ENCODE measurements around the gene HPCAL1.
"Not testable (repeated sequence)": the region's sequence is repeated elsewhere in the genome, so short reads cannot be mapped to it uniquely, and the experiment has no call there.

The HPCAL1 gene

GRCh38 chr2:10285191-10285555 lies 17.5 kb upstream of the HPCAL1 start:
- Histone ChIP-seq H3K9ac (ENCODE audit: low read depth, low read length) (no peak overlapping the region), H3K9me3 (ENCODE audit: control insufficient read depth, insufficient read depth, low read length) (no peaks in the 10 kb centered on the region), H3K4me1 (ENCODE audit: insufficient read depth, low read length) (peaks cover 21% of the 10 kb centered on the region; the same call in 1 of the 2 replicates), H3K36me3 (ENCODE audit: insufficient read depth, low read length) (no peaks in the 10 kb centered on the region)

- Histone ChIP-seq H3K9ac (ENCODE audit: low read depth, low read length) (no peak overlapping the region), H3K36me3 (ENCODE audit: insufficient read depth, low read length) (no peaks in the 10 kb centered on the region), H3K4me1 (ENCODE audit: insufficient read depth, low read length) (peaks cover 21% of the 10 kb centered on the region; the same call in 1 of the 2 replicates), H3K9me3 (ENCODE audit: control insufficient read depth, insufficient read depth, low read length) (no peaks in the 10 kb centered on the region)
Observed at GRCh38 chr2:10285556-10286198, 17.0 kb upstream of the HPCAL1 start.

GRCh38 chr2:10286216-10287037 lies 16.3 kb upstream of the HPCAL1 start:
- Histone ChIP-seq H3K9me3 (ENCODE audit: control insufficient read depth, insufficient read depth, low read length) (no peaks in the 10 kb centered on the region), H3K36me3 (ENCODE audit: insufficient read depth, low read length) (no peaks in the 10 kb centered on the region), H3K9ac (ENCODE audit: low read depth, low read length) (no peak overlapping the region), H3K4me1 (ENCODE audit: insufficient read depth, low read length) (peaks cover 21% of the 10 kb centered on the region; the same call in 1 of the 2 replicates)

- peaks cover 20% of the 10 kb centered on the region; the same call in 1 of the 2 replicates for H3K4me1 ChIP-seq (ENCODE audit: insufficient read depth, low read length)
- no peaks in the 10 kb centered on the region for H3K9me3 ChIP-seq (ENCODE audit: control insufficient read depth, insufficient read depth, low read length)
- H3K36me3 ChIP-seq (ENCODE audit: insufficient read depth, low read length), result no peaks in the 10 kb centered on the region
- H3K9ac ChIP-seq (ENCODE audit: low read depth, low read length), result no peak overlapping the region
Observed at GRCh38 chr2:10287761-10288160, 14.9 kb upstream of the HPCAL1 start.

- H3K4me1 ChIP-seq (ENCODE audit: insufficient read depth, low read length), result peaks cover 16% of the 10 kb centered on the region; the same call in 1 of the 2 replicates
- no peaks in the 10 kb centered on the region for H3K36me3 ChIP-seq (ENCODE audit: insufficient read depth, low read length)
- no peaks in the 10 kb centered on the region for H3K9me3 ChIP-seq (ENCODE audit: control insufficient read depth, insufficient read depth, low read length)
- H3K9ac ChIP-seq (ENCODE audit: low read depth, low read length), result no peak overlapping the region
Observed at GRCh38 chr2:10288606-10289005, 14.1 kb upstream of the HPCAL1 start.

- Histone ChIP-seq H3K4me1 (ENCODE audit: insufficient read depth, low read length) (peaks cover 16% of the 10 kb centered on the region; the same call in 1 of the 2 replicates), H3K36me3 (ENCODE audit: insufficient read depth, low read length) (no peaks in the 10 kb centered on the region), H3K9me3 (ENCODE audit: control insufficient read depth, insufficient read depth, low read length) (peaks cover 3% of the 10 kb centered on the region; the same call in 1 of the 2 replicates), H3K9ac (ENCODE audit: low read depth, low read length) (no peak overlapping the region)
Observed at GRCh38 chr2:10289352-10289751, 13.4 kb upstream of the HPCAL1 start.

GRCh38 chr2:10289891-10290290 lies 12.8 kb upstream of the HPCAL1 start:
- peaks cover 6% of the 10 kb centered on the region; the same call in 1 of the 2 replicates for H3K9me3 ChIP-seq (ENCODE audit: control insufficient read depth, insufficient read depth, low read length)
- no peak overlapping the region for H3K9ac ChIP-seq (ENCODE audit: low read depth, low read length)
- H3K36me3 ChIP-seq (ENCODE audit: insufficient read depth, low read length), result no peaks in the 10 kb centered on the region
- H3K4me1 ChIP-seq (ENCODE audit: insufficient read depth, low read length), result peaks cover 16% of the 10 kb centered on the region; the same call in 1 of the 2 replicates

GRCh38 chr2:10291376-10291775 lies 11.3 kb upstream of the HPCAL1 start:
- not testable (repeated sequence) for H3K36me3 ChIP-seq (ENCODE audit: insufficient read depth, low read length); H3K9ac ChIP-seq (ENCODE audit: low read depth, low read length); H3K4me1 ChIP-seq (ENCODE audit: insufficient read depth, low read length); H3K9me3 ChIP-seq (ENCODE audit: control insufficient read depth, insufficient read depth, low read length)

GRCh38 chr2:10292033-10292432 lies 10.7 kb upstream of the HPCAL1 start:
- Histone ChIP-seq H3K9me3 (ENCODE audit: control insufficient read depth, insufficient read depth, low read length) (peaks cover 10% of the 10 kb centered on the region), H3K4me1 (ENCODE audit: insufficient read depth, low read length) (no peaks in the 10 kb centered on the region; the same call in 1 of the 2 replicates), H3K36me3 (ENCODE audit: insufficient read depth, low read length) (no peaks in the 10 kb centered on the region), H3K9ac (ENCODE audit: low read depth, low read length) (no peak overlapping the region)

- peaks cover 10% of the 10 kb centered on the region for H3K9me3 ChIP-seq (ENCODE audit: control insufficient read depth, insufficient read depth, low read length)
- H3K9ac ChIP-seq (ENCODE audit: low read depth, low read length), result no peak overlapping the region
- H3K36me3 ChIP-seq (ENCODE audit: insufficient read depth, low read length), result no peaks in the 10 kb centered on the region
- H3K4me1 ChIP-seq (ENCODE audit: insufficient read depth, low read length), result peaks cover 6% of the 10 kb centered on the region
Observed at GRCh38 chr2:10293603-10294002, 9.1 kb upstream of the HPCAL1 start.

GRCh38 chr2:10294077-10294476 lies 8.6 kb upstream of the HPCAL1 start:
- Histone ChIP-seq H3K4me1 (ENCODE audit: insufficient read depth, low read length) (peaks cover 6% of the 10 kb centered on the region), H3K9me3 (ENCODE audit: control insufficient read depth, insufficient read depth, low read length) (peaks cover 10% of the 10 kb centered on the region), H3K9ac (ENCODE audit: low read depth, low read length) (no peak overlapping the region), H3K36me3 (ENCODE audit: insufficient read depth, low read length) (no peaks in the 10 kb centered on the region)

- H3K9me3 ChIP-seq (ENCODE audit: control insufficient read depth, insufficient read depth, low read length); H3K36me3 ChIP-seq (ENCODE audit: insufficient read depth, low read length); H3K4me1 ChIP-seq (ENCODE audit: insufficient read depth, low read length); H3K9ac ChIP-seq (ENCODE audit: low read depth, low read length): not testable (repeated sequence)
Observed at GRCh38 chr2:10295649-10296048, 7.1 kb upstream of the HPCAL1 start.

GRCh38 chr2:10296142-10296541 lies 6.6 kb upstream of the HPCAL1 start:
- Histone ChIP-seq H3K36me3 (ENCODE audit: insufficient read depth, low read length) (no peaks in the 10 kb centered on the region), H3K9ac (ENCODE audit: low read depth, low read length) (no peak overlapping the region), H3K4me1 (ENCODE audit: insufficient read depth, low read length) (peaks cover 6% of the 10 kb centered on the region), H3K9me3 (ENCODE audit: control insufficient read depth, insufficient read depth, low read length) (peaks cover 10% of the 10 kb centered on the region)

GRCh38 chr2:10297191-10297830 lies 5.4 kb upstream of the HPCAL1 start:
- Histone ChIP-seq H3K4me1 (ENCODE audit: insufficient read depth, low read length) (peaks cover 6% of the 10 kb centered on the region), H3K9me3 (ENCODE audit: control insufficient read depth, insufficient read depth, low read length) (peaks cover 10% of the 10 kb centered on the region), H3K36me3 (ENCODE audit: insufficient read depth, low read length) (no peaks in the 10 kb centered on the region), H3K9ac (ENCODE audit: low read depth, low read length) (no peak overlapping the region)
